ENCODE results near the gene ANG. TPM values are rescaled to one million over a fixed set of nuclear protein-coding genes. Genes with fewer than 3 reads are reported as not detected.

ANG gene
- total and polyA plus RNA-seq, 9 of the 15 experiments (the other 6 are each of a cell fraction or from before 2014, with no cell fraction given), result 0.21 to 0.73 (median 0.34) TPM; not detected in 4

DNA sequence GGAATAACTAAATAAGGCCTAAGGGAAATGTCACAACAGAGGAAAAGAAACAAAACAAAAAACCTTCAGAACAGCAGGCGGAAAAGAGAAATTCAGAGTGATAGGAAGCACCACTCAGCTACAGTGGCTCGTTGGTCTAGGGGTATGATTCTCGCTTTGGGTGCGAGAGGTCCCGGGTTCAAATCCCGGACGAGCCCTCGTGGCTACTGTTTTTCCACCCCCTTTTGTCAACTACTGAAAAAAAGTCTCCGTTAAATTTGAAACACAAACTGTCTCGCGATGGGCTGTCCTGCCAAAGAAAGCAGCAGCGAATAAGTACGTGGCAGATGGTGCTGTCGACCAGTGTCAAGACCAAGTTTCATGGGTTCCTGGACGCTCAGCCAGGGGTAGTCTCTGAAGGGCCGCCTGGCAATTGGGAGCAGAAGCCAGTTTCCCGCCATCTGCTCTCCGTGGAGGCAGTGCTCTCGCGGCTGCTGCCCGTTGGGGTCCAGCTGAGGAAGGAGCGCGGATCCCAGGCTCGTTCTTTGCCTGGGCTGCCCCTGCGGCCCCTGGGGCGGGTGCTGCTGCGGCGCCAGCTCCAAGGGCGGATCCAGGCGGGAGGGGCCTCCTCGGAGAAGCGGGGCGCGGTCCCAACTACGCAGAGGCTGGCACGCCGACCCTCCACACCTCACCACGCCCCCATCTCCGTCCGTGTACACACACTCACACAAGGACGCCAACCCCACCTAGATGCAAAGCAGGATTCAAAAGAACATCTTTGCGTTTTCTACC, 4.5 kb upstream of the ANG start, which contains the start of gene RNASE4 (continued):
- TF ChIP-seq RB1 (IDR thresholded peaks at IDR 0.05; ENCODE audit: low read depth), result 0 out of 2 replicates have a peak, but pooled peaks have one; percentile 40
- 0 out of 2 replicates have a peak, but pooled peaks have one; percentile 57 for TF ChIP-seq ZNF764 (CRISPR knock-in tag; IDR thresholded peaks at IDR 0.05; ENCODE audit: low read depth)
- TF ChIP-seq, protein P1, sequence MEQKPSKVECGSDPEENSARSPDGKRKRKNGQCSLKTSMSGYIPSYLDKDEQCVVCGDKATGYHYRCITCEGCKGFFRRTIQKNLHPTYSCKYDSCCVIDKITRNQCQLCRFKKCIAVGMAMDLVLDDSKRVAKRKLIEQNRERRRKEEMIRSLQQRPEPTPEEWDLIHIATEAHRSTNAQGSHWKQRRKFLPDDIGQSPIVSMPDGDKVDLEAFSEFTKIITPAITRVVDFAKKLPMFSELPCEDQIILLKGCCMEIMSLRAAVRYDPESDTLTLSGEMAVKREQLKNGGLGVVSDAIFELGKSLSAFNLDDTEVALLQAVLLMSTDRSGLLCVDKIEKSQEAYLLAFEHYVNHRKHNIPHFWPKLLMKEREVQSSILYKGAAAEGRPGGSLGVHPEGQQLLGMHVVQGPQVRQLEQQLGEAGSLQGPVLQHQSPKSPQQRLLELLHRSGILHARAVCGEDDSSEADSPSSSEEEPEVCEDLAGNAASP (IDR thresholded peaks at IDR 0.05), result no peak
- TF ChIP-seq HDAC2 (IDR thresholded peaks at IDR 0.05), result no peak

DNA sequence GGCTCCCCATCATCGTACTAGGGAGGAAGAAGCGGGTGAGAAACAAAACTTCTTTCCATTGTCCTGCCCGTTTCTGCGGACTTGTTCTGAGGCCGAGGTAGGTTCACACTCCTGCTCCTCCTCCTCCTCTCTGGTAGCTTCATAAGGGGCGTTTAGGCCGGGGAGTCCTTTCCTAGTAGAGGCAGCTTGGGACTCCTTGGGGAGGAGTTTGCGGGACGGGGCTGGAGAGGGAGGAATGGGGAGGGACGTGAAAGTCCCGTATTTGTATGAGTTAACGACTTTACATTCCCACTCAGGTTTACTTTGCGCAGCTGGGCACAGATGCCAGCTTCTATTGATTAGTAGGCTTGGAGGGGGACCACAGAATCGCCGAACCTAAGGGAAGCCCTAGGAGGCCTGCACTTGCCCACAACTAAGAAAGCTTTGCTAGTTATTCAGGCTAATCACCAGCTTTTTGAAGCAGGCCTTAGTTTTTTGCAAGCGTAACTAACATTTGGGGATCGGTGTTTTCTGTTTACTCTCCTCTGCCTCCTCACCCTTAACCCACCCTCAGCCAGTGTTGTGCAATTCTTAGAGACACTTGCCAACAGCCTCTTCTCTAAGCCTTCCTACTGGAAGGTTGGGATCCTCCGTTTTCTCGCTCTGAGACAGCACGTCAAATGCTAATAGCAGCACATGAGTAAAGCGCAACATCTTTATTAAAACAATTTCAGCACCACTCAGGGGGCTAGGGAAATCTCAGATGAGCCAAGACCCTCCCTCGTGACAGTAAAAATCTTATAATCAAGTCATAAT, 3.7 kb upstream of the ANG start:
- peak overlapping the region; percentile 75 for H3K4me3 ChIP-seq
- peaks cover 7 to 13% of the 10 kb centered on the region in 2 experiments; a peak in 3 of 5 replicates for H3K4me1 ChIP-seq (replicated peaks in 1 of 2; ENCODE audit: control insufficient read depth in 2 of 2, insufficient read depth in 2 of 2, low read length in 2 of 2)
- in situ Hi-C loops (cut with MboI), result loop anchor here (5.0 kb wide), 1 partner anchor 53 kb away; no protein-coding TSS in a partner anchor
- H3K9me1 ChIP-seq (ENCODE audit: control insufficient read depth, insufficient read depth, low read length), result no peaks in the 10 kb centered on the region
- TF ChIP-seq ZNF121 (CRISPR knock-in tag; conservative IDR thresholded peaks at IDR 0.05) (no peak), CEBPB (tag; IDR thresholded peaks at IDR 0.05) (peak; percentile 37; the same call in 1 of the 2 replicates)
- H3K9me3 ChIP-seq (replicated peaks; ENCODE audit: control insufficient read depth, insufficient read depth, low read depth, low read length), result no peaks in the 10 kb centered on the region
- peak overlapping the region; percentile 91 for H2AFZ ChIP-seq (ENCODE audit: low read depth, low read length)
- FAIRE-seq, result no peak
- peak overlapping the region; percentile 74 to 90; a peak in 3 of 4 replicates for H3K9ac ChIP-seq (ENCODE audit: insufficient read depth in 1 of 2, low read depth in 2 of 2, low read length in 2 of 2)
- ChIA-PET CTCF (ENCODE audit: low intra/inter-chr PET ratio) (interaction anchor here (0.7 kb wide), 1 partner anchor 411 kb away, joined by 3 read pairs; no protein-coding TSS in a partner anchor), POLR2A (interaction anchor here (0.6 kb wide), 2 partner anchors 64 to 316 kb away, joined by 3 read pairs; no protein-coding TSS in a partner anchor)
- WGBS (ENCODE audit: insufficient coverage, low coverage, missing lambda C conversion rate), result 27% methylated on average over 19 of the region's 22 CpGs
- no peaks in the 10 kb centered on the region for H3K36me3 ChIP-seq (ENCODE audit: control insufficient read depth, insufficient read depth, low read length)
- no peaks in the 10 kb centered on the region for H3K79me2 ChIP-seq (ENCODE audit: control insufficient read depth, insufficient read depth, low read length)
- peak overlapping the region; percentile 94 for H3K4me2 ChIP-seq (ENCODE audit: insufficient read depth, low read length)
- H4K20me1 ChIP-seq (replicated peaks; ENCODE audit: control insufficient read depth, insufficient read depth, low read length), result peaks cover 9% of the 10 kb centered on the region; the same call in 1 of the 2 replicates
- intact Hi-C loops (cut with micrococcal nuclease), result loop anchor here (1.0 to 5.0 kb wide), 2 partner anchors 72 to 343 kb away; partner anchors contain the start of gene PARP2
- H3K27me3 ChIP-seq (ENCODE audit: control insufficient read depth in 2 of 2, insufficient read depth in 2 of 2, low read length in 2 of 2), result no peaks in the 10 kb centered on the region
- no TSS peak for BruUV-seq (replicated peaks)
- H3K27ac ChIP-seq (ENCODE audit: extremely low read depth, low read depth, low read length), result no peak overlapping the region; the same call in 2 of the 3 replicates
- no peak for ATAC-seq
- DNase-seq (ENCODE audit: extremely low read depth in 1 of 4, low spot score in 3 of 4), result peak in 1 of 4 experiments; percentile 19
